ENCODE results near the gene PON1. TPM values are rescaled to one million over a fixed set of nuclear protein-coding genes. Genes with fewer than 3 reads are reported as not detected.

Gene PON1
- total and polyA plus RNA-seq, 2 of the 8 experiments (the other 6 are each of a cell fraction or from before 2014, with no cell fraction given): not detected

DNA sequence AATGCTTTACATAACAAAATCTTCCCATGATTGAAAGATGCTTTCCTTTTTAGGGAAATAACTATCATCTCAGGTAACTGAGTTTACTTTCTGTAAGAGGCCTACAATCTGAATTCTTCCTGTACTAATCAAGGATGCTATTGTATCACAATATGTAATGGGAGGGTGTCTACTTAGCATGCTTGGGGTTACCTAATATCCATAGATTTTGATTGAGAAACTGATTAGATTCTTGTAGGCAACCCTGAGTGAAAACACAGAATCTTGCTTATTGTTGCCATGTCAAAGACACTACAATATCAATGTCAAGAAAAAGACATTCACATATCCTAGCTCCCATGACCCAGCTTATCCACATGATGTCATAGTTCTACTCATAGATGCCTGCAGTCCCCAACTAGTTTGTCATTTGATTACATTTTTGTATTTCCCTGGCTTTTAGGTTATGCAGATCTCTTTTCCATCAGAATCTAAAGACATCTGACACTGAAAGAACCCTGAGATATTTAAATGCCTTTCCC is 62.4 kb downstream of the PON1 start:
- FAIRE-seq: no peak
- no peak overlapping the region for H3K18ac ChIP-seq (ENCODE audit: extremely low read depth, low read length)
- TF ChIP-seq EP300 (IDR thresholded peaks at IDR 0.05; ENCODE audit: borderline replicate concordance in 1 of 2, low read depth in 2 of 2, low read length in 2 of 2) (no peak), CBX8 (IDR thresholded peaks at IDR 0.05; ENCODE audit: borderline replicate concordance, low read depth, low read length) (no peak), EGR1 (IDR thresholded peaks at IDR 0.05; ENCODE audit: borderline replicate concordance, low read depth, low read length) (no peak), FOSL1 (IDR thresholded peaks at IDR 0.05; ENCODE audit: insufficient read depth, low read depth, low read length) (no peak), BRCA1 (IDR thresholded peaks at IDR 0.05; ENCODE audit: low read depth, low read length) (no peak), ZNF274 (IDR thresholded peaks at IDR 0.05; ENCODE audit: borderline replicate concordance, extremely low read depth, low read length) (no peak), GABPA (IDR thresholded peaks at IDR 0.05; ENCODE audit: borderline replicate concordance, insufficient read depth, low read length) (no peak), SUZ12 (IDR thresholded peaks at IDR 0.05; ENCODE audit: low read length) (no peak), CREB1 (IDR thresholded peaks at IDR 0.05) (no peak), JUND (IDR thresholded peaks at IDR 0.05; ENCODE audit: low read length) (no peak)
- TF ChIP-seq, protein P1, sequence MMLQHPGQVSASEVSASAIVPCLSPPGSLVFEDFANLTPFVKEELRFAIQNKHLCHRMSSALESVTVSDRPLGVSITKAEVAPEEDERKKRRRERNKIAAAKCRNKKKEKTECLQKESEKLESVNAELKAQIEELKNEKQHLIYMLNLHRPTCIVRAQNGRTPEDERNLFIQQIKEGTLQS (IDR thresholded peaks at IDR 0.05; ENCODE audit: insufficient read depth, low read depth, low read length): no peak
- TF ChIP-seq, protein P2, sequence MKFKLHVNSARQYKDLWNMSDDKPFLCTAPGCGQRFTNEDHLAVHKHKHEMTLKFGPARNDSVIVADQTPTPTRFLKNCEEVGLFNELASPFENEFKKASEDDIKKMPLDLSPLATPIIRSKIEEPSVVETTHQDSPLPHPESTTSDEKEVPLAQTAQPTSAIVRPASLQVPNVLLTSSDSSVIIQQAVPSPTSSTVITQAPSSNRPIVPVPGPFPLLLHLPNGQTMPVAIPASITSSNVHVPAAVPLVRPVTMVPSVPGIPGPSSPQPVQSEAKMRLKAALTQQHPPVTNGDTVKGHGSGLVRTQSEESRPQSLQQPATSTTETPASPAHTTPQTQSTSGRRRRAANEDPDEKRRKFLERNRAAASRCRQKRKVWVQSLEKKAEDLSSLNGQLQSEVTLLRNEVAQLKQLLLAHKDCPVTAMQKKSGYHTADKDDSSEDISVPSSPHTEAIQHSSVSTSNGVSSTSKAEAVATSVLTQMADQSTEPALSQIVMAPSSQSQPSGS (IDR thresholded peaks at IDR 0.05; ENCODE audit: low read length): no peak

More for the DNA sequence above, 62.4 kb downstream of the PON1 start:
- Histone ChIP-seq H3K9ac (replicated peaks in 1 of 4; ENCODE audit: extremely low read depth in 1 of 4, low read depth in 3 of 4, low read length in 3 of 4) (no peak overlapping the region), H2BK5ac (ENCODE audit: low read depth, low read length) (no peak overlapping the region), H3K9me3 (ENCODE audit: insufficient read depth in 2 of 2, low read depth in 1 of 2, low read length in 1 of 2) (no peaks in the 10 kb centered on the region), H3K4ac (replicated peaks; ENCODE audit: insufficient read length, low read depth, low read length) (no peak overlapping the region), H2BK20ac (ENCODE audit: low read length) (no peak overlapping the region), H3K4me1 (replicated peaks in 1 of 4; ENCODE audit: control insufficient read depth in 3 of 4, insufficient read depth in 4 of 4, low read length in 3 of 4) (peaks cover 0 to 3% (median 0%) of the 10 kb centered on the region in 4 experiments; a peak in 2 of 7 replicates), H3K56ac (replicated peaks; ENCODE audit: insufficient read length, low read depth, low read length) (no peak overlapping the region), H3K36me3 (ENCODE audit: control insufficient read depth in 2 of 4, insufficient read depth in 4 of 4, low read length in 3 of 4) (no peaks in the 10 kb centered on the region), H3K27ac (ENCODE audit: low read depth, low read length) (no peak overlapping the region), H3K79me2 (ENCODE audit: control insufficient read depth in 1 of 2, insufficient read depth in 2 of 2, low read length in 2 of 2) (no peaks in the 10 kb centered on the region), H4K20me1 (replicated peaks in 1 of 2; ENCODE audit: control insufficient read depth in 1 of 2, insufficient read depth in 2 of 2, low read length in 2 of 2) (no peaks in the 10 kb centered on the region), H3K4me3 (ENCODE audit: extremely low read depth in 1 of 4, insufficient read depth in 2 of 4, low read depth in 3 of 4, low read length in 4 of 4) (no peak overlapping the region), H2BK12ac (ENCODE audit: low read depth, low read length) (no peak overlapping the region), H3K14ac (ENCODE audit: insufficient read length) (no peak overlapping the region), H4K91ac (replicated peaks; ENCODE audit: insufficient read length, low read length) (no peak overlapping the region), H3K79me1 (ENCODE audit: low read depth, low read length) (no peaks in the 10 kb centered on the region), H3K27me3 (replicated peaks in 1 of 4; ENCODE audit: control insufficient read depth in 3 of 4, extremely low read depth in 1 of 4, insufficient read depth in 3 of 4, low read length in 3 of 4) (no peaks in the 10 kb centered on the region), H2BK15ac (ENCODE audit: low read length) (no peak overlapping the region), H4K5ac (ENCODE audit: insufficient read length, low read depth, low read length) (no peak overlapping the region), H2AFZ (ENCODE audit: low read length) (no peak overlapping the region), H3K23me2 (ENCODE audit: low read depth, low read length) (no peaks in the 10 kb centered on the region), H4K8ac (ENCODE audit: extremely low read depth, insufficient read depth, low read length) (no peak overlapping the region), H3K4me2 (ENCODE audit: insufficient read depth in 1 of 2, low read depth in 2 of 2, low read length in 2 of 2) (no peak overlapping the region), H2AK5ac (ENCODE audit: low read depth, low read length) (no peak overlapping the region), H2BK120ac (replicated peaks; ENCODE audit: low read depth, low read length) (no peak overlapping the region), H3K23ac (ENCODE audit: insufficient read length) (no peak overlapping the region)
- POLR2A ChIA-PET (ENCODE audit: partially characterized antibody): no interaction called here
- CTCF ChIA-PET (ENCODE audit: partially characterized antibody): interaction anchor here (2.2 kb wide), 1 partner anchor 15 kb away, joined by 7 read pairs; no protein-coding TSS in a partner anchor
- no peak for DNase-seq (ENCODE audit: low read depth in 1 of 2, low spot score in 2 of 2)

Measured in H1 (cell line).